HL-60 (cell line): ENCODE measurements around the gene TP73.

Experiments
- CTCF ChIP-seq: IDR thresholded peaks from one replicate; pipeline ENCODE4 v1.5.1; 2011; ENCODE audit warnings: low read length, control low read depth, inconsistent platforms; ENCODE audit not compliant: insufficient read depth
- POLR2AphosphoS5 ChIP-seq: IDR thresholded peaks from 2 replicates; pipeline ENCODE4 v1.6.1; 2012; ENCODE audit warnings: low read depth

- TF ChIP-seq POLR2AphosphoS5 (no peak), CTCF (no peak)
These were observed 24.6 kb upstream of the TP73 start for GRCh38 chr1:3627515-3628253.
